Measurements from ENCODE around the gene STX17. TPM values are rescaled to one million over a fixed set of nuclear protein-coding genes. Genes with fewer than 3 reads are reported as not detected.
A peak's percentile ranks its signal among the peaks of the same experiment; 100 is the strongest.

The STX17 gene
- total RNA-seq, 1 experiment from 2014 or later: 24.6 TPM

DNA sequence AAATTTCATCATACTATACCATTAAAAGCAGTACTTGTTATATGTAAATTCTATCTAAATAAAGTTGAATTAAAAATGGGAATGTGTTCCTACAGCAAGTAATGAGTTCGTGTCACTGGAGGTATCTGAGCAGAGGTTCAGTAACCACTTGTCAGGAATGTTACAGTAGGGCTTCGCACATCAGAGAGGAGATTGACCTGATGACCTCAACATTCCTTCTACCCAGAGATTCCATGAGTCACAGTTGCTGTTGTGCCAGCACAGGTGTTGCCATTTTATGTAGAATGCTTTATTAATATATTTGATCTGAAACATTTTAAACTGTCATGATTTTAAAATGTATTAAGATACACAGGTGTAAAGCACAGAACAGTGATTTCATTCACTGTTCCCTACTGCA, 60.3 kb downstream of the STX17 start:
- Histone ChIP-seq H3K36me3 (ENCODE audit: control insufficient read depth in 1 of 2, insufficient read depth in 2 of 2, low read length in 2 of 2) (no peaks in the 10 kb centered on the region), H3K9ac (ENCODE audit: low read length) (no peak overlapping the region; the same call in 1 of the 2 replicates), H3K4me1 (ENCODE audit: control insufficient read depth in 1 of 2, insufficient read depth in 2 of 2, low read length in 2 of 2) (peaks cover 15 to 18% of the 10 kb centered on the region in 2 experiments), H3K4me3 (replicated peaks in 1 of 2; ENCODE audit: low read depth in 1 of 2, low read length in 2 of 2) (no peak overlapping the region), H2AFZ (ENCODE audit: low read depth, low read length, poor library complexity, severe bottlenecking) (no peak overlapping the region), H3K9me2 (ENCODE audit: insufficient read depth) (no peaks in the 10 kb centered on the region), H3K27me3 (ENCODE audit: insufficient read depth, low read length) (no peaks in the 10 kb centered on the region), H3K79me2 (ENCODE audit: insufficient read depth, low read length) (no peaks in the 10 kb centered on the region), H3K4me2 (ENCODE audit: low read length) (peak overlapping the region; percentile 45), H4K20me1 (ENCODE audit: insufficient read depth) (no peaks in the 10 kb centered on the region), H3K9me3 (ENCODE audit: control insufficient read depth in 1 of 2, insufficient read depth in 1 of 2, low read depth in 1 of 2, low read length in 2 of 2) (no peaks in the 10 kb centered on the region), H3K27ac (ENCODE audit: low read depth, low read length) (no peak overlapping the region; the same call in 1 of the 2 replicates)
- BruUV-seq (replicated peaks): no TSS peak
- ChIA-PET CTCF (no interaction called here), RAD21 (ENCODE audit: low non-redundant PET in 1 of 2, low total read pairs in 2 of 2, uncharacterized antibody in 2 of 2, unreplicated experiment in 2 of 2) (no interaction called here), POLR2A (no interaction called here)
- peak; percentile 76 for DNase-seq (ENCODE audit: low read depth, low spot score)
- intact Hi-C loops (cut with micrococcal nuclease): loop anchor here (10.0 kb wide), 1 partner anchor 142 kb away; the partner anchor contains the start of gene NR4A3
- ATAC-seq: peak; percentile 99
- peak; percentile 52 for TF ChIP-seq YY1 (IDR thresholded peaks at IDR 0.05; ENCODE audit: extremely low read depth, insufficient replicate concordance, low read depth, low read length)
- TF ChIP-seq CBX3 (IDR thresholded peaks at IDR 0.05; ENCODE audit: low read depth): peak; percentile 46; the same call in 1 of the 2 replicates
- peak; percentile 31; the same call in 1 of the 2 replicates for TF ChIP-seq CEBPB (IDR thresholded peaks at IDR 0.05; ENCODE audit: low read depth)
- TF ChIP-seq, protein P1, sequence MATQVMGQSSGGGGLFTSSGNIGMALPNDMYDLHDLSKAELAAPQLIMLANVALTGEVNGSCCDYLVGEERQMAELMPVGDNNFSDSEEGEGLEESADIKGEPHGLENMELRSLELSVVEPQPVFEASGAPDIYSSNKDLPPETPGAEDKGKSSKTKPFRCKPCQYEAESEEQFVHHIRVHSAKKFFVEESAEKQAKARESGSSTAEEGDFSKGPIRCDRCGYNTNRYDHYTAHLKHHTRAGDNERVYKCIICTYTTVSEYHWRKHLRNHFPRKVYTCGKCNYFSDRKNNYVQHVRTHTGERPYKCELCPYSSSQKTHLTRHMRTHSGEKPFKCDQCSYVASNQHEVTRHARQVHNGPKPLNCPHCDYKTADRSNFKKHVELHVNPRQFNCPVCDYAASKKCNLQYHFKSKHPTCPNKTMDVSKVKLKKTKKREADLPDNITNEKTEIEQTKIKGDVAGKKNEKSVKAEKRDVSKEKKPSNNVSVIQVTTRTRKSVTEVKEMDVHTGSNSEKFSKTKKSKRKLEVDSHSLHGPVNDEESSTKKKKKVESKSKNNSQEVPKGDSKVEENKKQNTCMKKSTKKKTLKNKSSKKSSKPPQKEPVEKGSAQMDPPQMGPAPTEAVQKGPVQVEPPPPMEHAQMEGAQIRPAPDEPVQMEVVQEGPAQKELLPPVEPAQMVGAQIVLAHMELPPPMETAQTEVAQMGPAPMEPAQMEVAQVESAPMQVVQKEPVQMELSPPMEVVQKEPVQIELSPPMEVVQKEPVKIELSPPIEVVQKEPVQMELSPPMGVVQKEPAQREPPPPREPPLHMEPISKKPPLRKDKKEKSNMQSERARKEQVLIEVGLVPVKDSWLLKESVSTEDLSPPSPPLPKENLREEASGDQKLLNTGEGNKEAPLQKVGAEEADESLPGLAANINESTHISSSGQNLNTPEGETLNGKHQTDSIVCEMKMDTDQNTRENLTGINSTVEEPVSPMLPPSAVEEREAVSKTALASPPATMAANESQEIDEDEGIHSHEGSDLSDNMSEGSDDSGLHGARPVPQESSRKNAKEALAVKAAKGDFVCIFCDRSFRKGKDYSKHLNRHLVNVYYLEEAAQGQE (IDR thresholded peaks at IDR 0.05; ENCODE audit: low read depth): no peak
- peak; percentile 75 for TF ChIP-seq FOSL1 (IDR thresholded peaks at IDR 0.05; ENCODE audit: low read depth)
- TF ChIP-seq ZNF274 (IDR thresholded peaks at IDR 0.05; ENCODE audit: low read depth, low read length): no peak
- TF ChIP-seq, protein P2, sequence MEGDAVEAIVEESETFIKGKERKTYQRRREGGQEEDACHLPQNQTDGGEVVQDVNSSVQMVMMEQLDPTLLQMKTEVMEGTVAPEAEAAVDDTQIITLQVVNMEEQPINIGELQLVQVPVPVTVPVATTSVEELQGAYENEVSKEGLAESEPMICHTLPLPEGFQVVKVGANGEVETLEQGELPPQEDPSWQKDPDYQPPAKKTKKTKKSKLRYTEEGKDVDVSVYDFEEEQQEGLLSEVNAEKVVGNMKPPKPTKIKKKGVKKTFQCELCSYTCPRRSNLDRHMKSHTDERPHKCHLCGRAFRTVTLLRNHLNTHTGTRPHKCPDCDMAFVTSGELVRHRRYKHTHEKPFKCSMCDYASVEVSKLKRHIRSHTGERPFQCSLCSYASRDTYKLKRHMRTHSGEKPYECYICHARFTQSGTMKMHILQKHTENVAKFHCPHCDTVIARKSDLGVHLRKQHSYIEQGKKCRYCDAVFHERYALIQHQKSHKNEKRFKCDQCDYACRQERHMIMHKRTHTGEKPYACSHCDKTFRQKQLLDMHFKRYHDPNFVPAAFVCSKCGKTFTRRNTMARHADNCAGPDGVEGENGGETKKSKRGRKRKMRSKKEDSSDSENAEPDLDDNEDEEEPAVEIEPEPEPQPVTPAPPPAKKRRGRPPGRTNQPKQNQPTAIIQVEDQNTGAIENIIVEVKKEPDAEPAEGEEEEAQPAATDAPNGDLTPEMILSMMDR (IDR thresholded peaks at IDR 0.05 in 2 of 3, conservative IDR thresholded peaks at IDR 0.05 in 1 of 3; ENCODE audit: borderline replicate concordance in 1 of 3, insufficient read depth in 1 of 3, low read depth in 2 of 3, low read length in 2 of 3): no peak
- TF ChIP-seq SIN3A (IDR thresholded peaks at IDR 0.05; ENCODE audit: low read depth): no peak
- TF ChIP-seq ELF1 (IDR thresholded peaks at IDR 0.05; ENCODE audit: borderline replicate concordance, low read depth): no peak
- no peak for TF ChIP-seq ZFX (IDR thresholded peaks at IDR 0.05)
- TF ChIP-seq POLR2A (IDR thresholded peaks at IDR 0.05; ENCODE audit: borderline replicate concordance, extremely low read depth, insufficient read depth, insufficient read length): no peak
- TF ChIP-seq EZH2 (IDR thresholded peaks at IDR 0.05): no peak
- TF ChIP-seq, protein P3, sequence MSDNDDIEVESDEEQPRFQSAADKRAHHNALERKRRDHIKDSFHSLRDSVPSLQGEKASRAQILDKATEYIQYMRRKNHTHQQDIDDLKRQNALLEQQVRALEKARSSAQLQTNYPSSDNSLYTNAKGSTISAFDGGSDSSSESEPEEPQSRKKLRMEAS (IDR thresholded peaks at IDR 0.05): peak; percentile 65
- peak; percentile 57 for TF ChIP-seq TCF7L2 (IDR thresholded peaks at IDR 0.05; ENCODE audit: borderline replicate concordance, extremely low read depth, insufficient read depth, insufficient read length)
- TF ChIP-seq, protein P4, sequence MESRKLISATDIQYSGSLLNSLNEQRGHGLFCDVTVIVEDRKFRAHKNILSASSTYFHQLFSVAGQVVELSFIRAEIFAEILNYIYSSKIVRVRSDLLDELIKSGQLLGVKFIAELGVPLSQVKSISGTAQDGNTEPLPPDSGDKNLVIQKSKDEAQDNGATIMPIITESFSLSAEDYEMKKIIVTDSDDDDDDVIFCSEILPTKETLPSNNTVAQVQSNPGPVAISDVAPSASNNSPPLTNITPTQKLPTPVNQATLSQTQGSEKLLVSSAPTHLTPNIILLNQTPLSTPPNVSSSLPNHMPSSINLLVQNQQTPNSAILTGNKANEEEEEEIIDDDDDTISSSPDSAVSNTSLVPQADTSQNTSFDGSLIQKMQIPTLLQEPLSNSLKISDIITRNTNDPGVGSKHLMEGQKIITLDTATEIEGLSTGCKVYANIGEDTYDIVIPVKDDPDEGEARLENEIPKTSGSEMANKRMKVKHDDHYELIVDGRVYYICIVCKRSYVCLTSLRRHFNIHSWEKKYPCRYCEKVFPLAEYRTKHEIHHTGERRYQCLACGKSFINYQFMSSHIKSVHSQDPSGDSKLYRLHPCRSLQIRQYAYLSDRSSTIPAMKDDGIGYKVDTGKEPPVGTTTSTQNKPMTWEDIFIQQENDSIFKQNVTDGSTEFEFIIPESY (IDR thresholded peaks at IDR 0.05; ENCODE audit: extremely low read depth, insufficient replicate concordance, low read length): no peak
- peak; percentile 20; the same call in 1 of the 2 replicates for TF ChIP-seq POLR2AphosphoS5 (IDR thresholded peaks at IDR 0.05; ENCODE audit: low read depth, low read length)
- TF ChIP-seq, protein P5, sequence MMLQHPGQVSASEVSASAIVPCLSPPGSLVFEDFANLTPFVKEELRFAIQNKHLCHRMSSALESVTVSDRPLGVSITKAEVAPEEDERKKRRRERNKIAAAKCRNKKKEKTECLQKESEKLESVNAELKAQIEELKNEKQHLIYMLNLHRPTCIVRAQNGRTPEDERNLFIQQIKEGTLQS (IDR thresholded peaks at IDR 0.05): no peak
- TF ChIP-seq EZH2phosphoT487 (IDR thresholded peaks at IDR 0.05; ENCODE audit: borderline replicate concordance): no peak
- peak; percentile 75 for TF ChIP-seq JUND (IDR thresholded peaks at IDR 0.05)
- TF ChIP-seq RAD21 (IDR thresholded peaks at IDR 0.05; ENCODE audit: low read depth): 0 out of 2 replicates have a peak, but pooled peaks have one; percentile 12
- no peak for TF ChIP-seq EGR1 (IDR thresholded peaks at IDR 0.05; ENCODE audit: low read depth)
